PC-9 (cell line): ENCODE results near the gene C1QTNF12. TPM values are rescaled to one million over a fixed set of nuclear protein-coding genes. Genes with fewer than 3 reads are reported as not detected.

ENCODE experiments used
- BruUV-seq: library from RNA; stranded (reverse); fragments of 400-500 nt; replicated peaks from 2 replicates; lab custom pipeline; 2021; lab: Mats Ljungman, UMichigan
- CTCF ChIA-PET: fragments of 300-600 bp; sonication (Branson Sonifier 250); formaldehyde crosslinking; loops from one replicate; lab custom pipeline; 2022; ENCODE audit warnings: antibody characterized with exemption; lab: Charles Lee
- POLR2A ChIA-PET: fragments of 300-600 bp; sonication (Branson Sonifier 250); formaldehyde crosslinking; loops from one replicate; lab custom pipeline; 2022; ENCODE audit warnings: antibody characterized with exemption; ENCODE audit not compliant: unreplicated experiment; lab: Charles Lee
- DNase-seq, 2 experiments: peaks; one replicate each; pipeline versions ENCODE4 v3.0.0 to v3.0.0-alpha.2; 2015 to 2022; ENCODE audit warnings: mixed read lengths in 1 of 2
- H2AFZ ChIP-seq: fragments of 200-600 bp; sonication (generic); 2 replicates; pipeline ENCODE4 v1.8.1; 2017; ENCODE audit warnings: antibody characterized with exemption
- H3F3A ChIP-seq: fragments of 200-600 bp; sonication (generic); 2 replicates; pipeline ENCODE4 v1.8.1; 2017; ENCODE audit warnings: antibody characterized with exemption, mild to moderate bottlenecking, low read depth; ENCODE audit not compliant: insufficient read depth
- H3K27ac ChIP-seq: fragments of 200-600 bp; sonication (generic); 2 replicates; pipeline ENCODE4 v1.6.1; 2016; ENCODE audit warnings: mixed run types
- H3K27me3 ChIP-seq: fragments of 200-600 bp; sonication (generic); 2 replicates; pipeline ENCODE4 v1.6.1; 2016; ENCODE audit warnings: low read depth, mixed run types; ENCODE audit not compliant: insufficient read depth
- H3K36me3 ChIP-seq: fragments of 200-600 bp; sonication (generic); 2 replicates; pipeline ENCODE4 v1.6.1; 2016; ENCODE audit warnings: low read depth, mixed run types
- H3K4me1 ChIP-seq: fragments of 200-600 bp; sonication (generic); replicated peaks from 2 replicates; pipeline ENCODE4 v1.6.1; 2016; ENCODE audit warnings: mixed run types; ENCODE audit not compliant: insufficient read depth
- H3K4me2 ChIP-seq: fragments of 200-600 bp; sonication (generic); 2 replicates; pipeline ENCODE4 v1.6.1; 2017; ENCODE audit warnings: mixed run types
- H3K4me3 ChIP-seq: fragments of 200-600 bp; sonication (generic); 2 replicates; pipeline ENCODE4 v1.6.1; 2016; ENCODE audit warnings: mixed run types
- H3K79me2 ChIP-seq: fragments of 200-600 bp; sonication (generic); 2 replicates; pipeline ENCODE4 v1.6.1; 2017; ENCODE audit warnings: low read depth, mixed run types
- H3K9me2 ChIP-seq: fragments of 200-600 bp; sonication (generic); 2 replicates; pipeline ENCODE4 v1.8.1; 2017; ENCODE audit warnings: mild to moderate bottlenecking; ENCODE audit not compliant: insufficient read depth
- H3K9me3 ChIP-seq: fragments of 200-600 bp; sonication (generic); 2 replicates; pipeline ENCODE4 v1.8.1; 2016; ENCODE audit warnings: low read depth; ENCODE audit not compliant: insufficient read depth
- H4K20me1 ChIP-seq: fragments of 200-600 bp; sonication (generic); 2 replicates; pipeline ENCODE4 v1.8.1; 2017; ENCODE audit not compliant: insufficient read depth
- CTCF ChIP-seq: fragments of 200-600 bp; sonication (generic); conservative IDR thresholded peaks from 2 replicates; pipeline ENCODE4 v1.6.1; 2017; ENCODE audit warnings: mixed run types, antibody characterized with exemption, mild to moderate bottlenecking, moderate library complexity
- EZH2 ChIP-seq: fragments of 200-600 bp; sonication (generic); IDR thresholded peaks from 2 replicates; pipeline ENCODE4 v1.8.0; 2017; ENCODE audit warnings: antibody characterized with exemption, low read depth
- intact Hi-C: fragments of 100-400 bp; cut with micrococcal nuclease; formaldehyde crosslinking; loops from one replicate; pipeline ENCODE4 v1.10.0; 2022; ENCODE audit not compliant: unreplicated experiment
- total RNA-seq: library from RNA; stranded (reverse); gene quantifications from 2 replicates; pipeline ENCODE4 v1.2.3, GENCODE V29; 2021

Gene C1QTNF12
- total RNA-seq, 1 experiment from 2014 or later = 5.2 TPM

GRCh38 chr1:1208713-1209433 is 37.6 kb downstream of the C1QTNF12 start:
- no peaks in the 10 kb centered on the region for H3K9me3 ChIP-seq
- no peaks in the 10 kb centered on the region for H3K36me3 ChIP-seq
- H3F3A ChIP-seq = peaks cover 7% of the 10 kb centered on the region; the same call in 1 of the 2 replicates
- H3K9me2 ChIP-seq = no peaks in the 10 kb centered on the region
- peaks cover 11% of the 10 kb centered on the region for H3K4me1 ChIP-seq
- ChIA-PET POLR2A (no interaction called here), CTCF (no interaction called here)
- no peaks in the 10 kb centered on the region for H3K79me2 ChIP-seq
- no peak overlapping the region for H2AFZ ChIP-seq
- no peak for DNase-seq
- no peaks in the 10 kb centered on the region for H4K20me1 ChIP-seq
- no peak overlapping the region for H3K27ac ChIP-seq
- intact Hi-C loops = loop anchor here (5.0 kb wide), 1 partner anchor 47 kb away; no protein-coding TSS in a partner anchor
- H3K4me2 ChIP-seq = peak overlapping the region; percentile 84
- BruUV-seq = no TSS peak
- TF ChIP-seq EZH2 = no peak
- no peak for TF ChIP-seq CTCF
- H3K27me3 ChIP-seq = no peaks in the 10 kb centered on the region
- H3K4me3 ChIP-seq = peak overlapping the region; percentile 49; the same call in 1 of the 2 replicates

GRCh38 chr1:1207571-1207892 is 39.0 kb downstream of the C1QTNF12 start:
- no peak overlapping the region for H3K27ac ChIP-seq
- H3K27me3 ChIP-seq = no peaks in the 10 kb centered on the region
- H3F3A ChIP-seq = peaks cover 7% of the 10 kb centered on the region; the same call in 1 of the 2 replicates
- no peaks in the 10 kb centered on the region for H4K20me1 ChIP-seq
- TF ChIP-seq CTCF (no peak), EZH2 (no peak)
- DNase-seq = no peak
- no peaks in the 10 kb centered on the region for H3K9me2 ChIP-seq
- no peaks in the 10 kb centered on the region for H3K9me3 ChIP-seq
- H3K4me2 ChIP-seq = peak overlapping the region; percentile 84
- H3K36me3 ChIP-seq = no peaks in the 10 kb centered on the region
- H3K4me1 ChIP-seq = peaks cover 11% of the 10 kb centered on the region
- no peak overlapping the region for H2AFZ ChIP-seq
- ChIA-PET POLR2A (no interaction called here), CTCF (no interaction called here)
- no peaks in the 10 kb centered on the region for H3K79me2 ChIP-seq
- peak overlapping the region; percentile 49; the same call in 1 of the 2 replicates for H3K4me3 ChIP-seq
- BruUV-seq = no TSS peak
- intact Hi-C loops = loop anchor here (5.0 kb wide), 1 partner anchor 45 kb away; no protein-coding TSS in a partner anchor

- H3F3A ChIP-seq = peaks cover 7% of the 10 kb centered on the region; the same call in 1 of the 2 replicates
- no TSS peak for BruUV-seq
- H2AFZ ChIP-seq = no peak overlapping the region
- peaks cover 11% of the 10 kb centered on the region for H3K4me1 ChIP-seq
- ChIA-PET POLR2A (no interaction called here), CTCF (interaction anchor here (1.2 kb wide), 1 partner anchor 86 kb away, joined by 3 read pairs; no protein-coding TSS in a partner anchor)
- no peaks in the 10 kb centered on the region for H3K36me3 ChIP-seq
- H4K20me1 ChIP-seq = no peaks in the 10 kb centered on the region
- no peak overlapping the region for H3K4me3 ChIP-seq
- no peaks in the 10 kb centered on the region for H3K79me2 ChIP-seq
- TF ChIP-seq CTCF = no peak
- intact Hi-C loops = loop anchor here (5.0 kb wide), 1 partner anchor 45 kb away; no protein-coding TSS in a partner anchor
- H3K4me2 ChIP-seq = peak overlapping the region; percentile 61; the same call in 1 of the 2 replicates
- H3K9me2 ChIP-seq = no peaks in the 10 kb centered on the region
- no peaks in the 10 kb centered on the region for H3K9me3 ChIP-seq
- no peak overlapping the region for H3K27ac ChIP-seq
- no peak for DNase-seq
- H3K27me3 ChIP-seq = no peaks in the 10 kb centered on the region
Measured at GRCh38 chr1:1206966-1207531, 39.5 kb downstream of the C1QTNF12 start.
